ENCODE results near the gene BOC. TPM values are rescaled to one million over a fixed set of nuclear protein-coding genes. Genes with fewer than 3 reads are reported as not detected.

Gene BOC
- total RNA-seq, 1 donor from 2014 or later, result 0.33 TPM

GRCh38 chr3:113255100-113255853 lies 43.9 kb downstream of the BOC start:
- Mint-ChIP-seq H3K4me3 (no peak overlapping the region), H3K27ac (no peak overlapping the region), H3K36me3 (ENCODE audit: low read depth) (no peaks in the 10 kb centered on the region), H3K9me3 (no peaks in the 10 kb centered on the region), H3K27me3 (no peaks in the 10 kb centered on the region), H3K4me1 (peaks cover 22% of the 10 kb centered on the region)
- ChIA-PET CTCF (no interaction called here), POLR2A (no interaction called here)
- no peak for TF ChIP-seq CTCF (IDR thresholded peaks at IDR 0.05)
- intact Hi-C loops (cut with micrococcal nuclease), result no loop called here
- ATAC-seq (ENCODE audit: low read depth) (no peak), DNase-seq (no peak)

DNA sequence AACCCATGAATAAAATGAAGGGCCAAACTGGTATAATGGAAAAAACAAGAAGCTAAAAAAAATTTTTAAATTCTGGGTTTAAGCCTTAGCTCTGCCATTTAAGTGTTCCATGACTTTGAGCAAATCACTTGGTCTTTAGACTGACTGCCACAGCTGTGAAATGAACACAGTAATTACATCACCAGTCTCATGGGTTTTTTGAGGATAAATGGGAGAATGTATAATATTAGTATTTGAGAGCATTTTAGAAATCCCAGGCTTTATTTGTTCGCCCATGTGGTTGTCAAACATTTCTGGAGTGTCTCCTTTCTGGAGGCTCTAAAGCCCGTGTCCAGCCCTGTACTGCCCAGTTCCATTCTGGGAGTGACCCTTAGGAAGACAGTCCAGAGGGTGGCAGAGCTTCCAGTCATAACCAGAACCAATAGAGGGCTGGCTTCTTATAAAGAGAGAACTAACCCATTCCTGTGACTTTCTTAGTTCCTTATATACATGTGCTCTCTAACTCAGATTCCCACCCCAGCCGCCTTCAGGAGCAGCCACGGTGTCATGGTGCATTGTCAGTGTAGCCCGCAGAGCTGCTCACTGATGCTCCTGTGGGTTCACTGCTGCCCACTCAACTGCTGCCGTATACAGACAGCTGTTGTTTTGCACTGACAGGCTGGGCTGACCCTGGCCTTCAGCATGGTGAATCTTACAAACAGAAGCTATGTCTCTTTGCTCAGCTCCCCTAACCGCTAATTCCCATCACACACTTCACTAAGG lies 44.7 kb downstream of the BOC start:
- intact Hi-C loops (cut with micrococcal nuclease), result no loop called here
- H3K36me3 Mint-ChIP-seq (ENCODE audit: low read depth), result no peaks in the 10 kb centered on the region
- no peaks in the 10 kb centered on the region for H3K9me3 Mint-ChIP-seq
- H3K4me1 Mint-ChIP-seq, result peaks cover 22% of the 10 kb centered on the region
- no peak overlapping the region for H3K4me3 Mint-ChIP-seq
- ChIA-PET POLR2A (no interaction called here), CTCF (no interaction called here)
- DNase-seq (no peak), ATAC-seq (ENCODE audit: low read depth) (no peak)
- no peak for TF ChIP-seq CTCF (IDR thresholded peaks at IDR 0.05)
- no peak overlapping the region for H3K27ac Mint-ChIP-seq
- H3K27me3 Mint-ChIP-seq, result no peaks in the 10 kb centered on the region

DNA sequence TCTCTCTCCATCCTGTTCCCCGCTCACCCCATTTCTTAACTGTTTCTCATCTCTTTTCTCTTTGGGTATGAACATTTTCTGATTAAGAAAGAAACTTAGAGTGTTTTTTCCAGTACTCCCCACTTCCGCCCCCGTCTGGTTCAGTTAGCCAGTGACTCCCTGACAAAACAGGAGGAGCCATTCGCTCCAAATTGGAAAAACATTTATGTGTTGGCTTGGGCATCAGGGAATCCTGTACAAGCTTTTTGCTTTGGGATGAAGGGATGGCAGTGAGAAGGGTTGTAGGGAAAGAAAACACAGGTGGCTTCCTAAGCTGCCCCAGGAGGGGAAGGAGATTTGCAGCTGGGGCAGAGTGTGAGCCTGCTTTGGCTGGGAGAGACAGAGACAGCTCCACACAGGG lies 47.0 kb downstream of the BOC start:
- Mint-ChIP-seq H3K36me3 (ENCODE audit: low read depth) (no peaks in the 10 kb centered on the region), H3K4me3 (no peak overlapping the region), H3K4me1 (peaks cover 22% of the 10 kb centered on the region), H3K27ac (no peak overlapping the region), H3K9me3 (no peaks in the 10 kb centered on the region), H3K27me3 (no peaks in the 10 kb centered on the region)
- no peak for ATAC-seq (ENCODE audit: low read depth)
- POLR2A ChIA-PET, result no interaction called here
- no peak for TF ChIP-seq CTCF (IDR thresholded peaks at IDR 0.05)
- intact Hi-C loops (cut with micrococcal nuclease), result no loop called here
- DNase-seq, result no peak
- CTCF ChIA-PET, result interaction anchor here (1.0 kb wide), 1 partner anchor 30 kb away, joined by 3 read pairs; no protein-coding TSS in a partner anchor

- DNase-seq (no peak), ATAC-seq (ENCODE audit: low read depth) (no peak)
- POLR2A ChIA-PET, result no interaction called here
- Mint-ChIP-seq H3K27me3 (no peaks in the 10 kb centered on the region), H3K4me1 (peaks cover 14% of the 10 kb centered on the region), H3K9me3 (no peaks in the 10 kb centered on the region), H3K4me3 (no peak overlapping the region), H3K36me3 (ENCODE audit: low read depth) (no peaks in the 10 kb centered on the region), H3K27ac (no peak overlapping the region)
- intact Hi-C loops (cut with micrococcal nuclease), result no loop called here
- no peak for TF ChIP-seq CTCF (IDR thresholded peaks at IDR 0.05)
- CTCF ChIA-PET, result interaction anchor here (0.6 kb wide), 1 partner anchor 429 kb away, joined by 3 read pairs; no protein-coding TSS in a partner anchor
These were observed 47.8 kb downstream of the BOC start for GRCh38 chr3:113259196-113259595.

- intact Hi-C loops (cut with micrococcal nuclease), result no loop called here
- Mint-ChIP-seq H3K4me3 (no peak overlapping the region), H3K4me1 (no peaks in the 10 kb centered on the region), H3K36me3 (ENCODE audit: low read depth) (no peaks in the 10 kb centered on the region), H3K27me3 (no peaks in the 10 kb centered on the region), H3K9me3 (no peaks in the 10 kb centered on the region), H3K27ac (no peak overlapping the region)
- CTCF ChIA-PET, result no interaction called here
- POLR2A ChIA-PET, result no interaction called here
- DNase-seq, result no peak
- no peak for ATAC-seq (ENCODE audit: low read depth)
- TF ChIP-seq CTCF (IDR thresholded peaks at IDR 0.05), result no peak
These were observed 49.8 kb downstream of the BOC start for GRCh38 chr3:113261063-113261625.

Measured in activated B cell treated with CpG ODN at 0.5 μM for 24 hours (primary cell).